GM12878 (cell line): ENCODE data around the gene CREB5. TPM values are rescaled to one million over a fixed set of nuclear protein-coding genes. Genes with fewer than 3 reads are reported as not detected.

ENCODE experiments used
- BCL11A ChIP-seq: IDR thresholded peaks from 2 replicates; pipeline ENCODE4 v1.6.1; 2011; ENCODE audit warnings: low read depth, low read length
- BMI1 ChIP-seq: fragments of 450-650 bp; IDR thresholded peaks from 2 replicates; pipeline ENCODE4 v1.6.1; 2016; ENCODE audit warnings: mild to moderate bottlenecking, moderate library complexity, borderline replicate concordance
- CHD1 ChIP-seq: IDR thresholded peaks from 2 replicates; pipeline ENCODE4 v1.6.1; 2012; ENCODE audit warnings: low read depth, low read length, improper control_type of control experiment
- CREB1 ChIP-seq: IDR thresholded peaks from 2 replicates; pipeline ENCODE4 v1.6.1; 2012; ENCODE audit warnings: low read depth, mild to moderate bottlenecking, inconsistent platforms
- DPF2 ChIP-seq: fragments of 450-650 bp; IDR thresholded peaks from 2 replicates; pipeline ENCODE4 v1.6.1; 2017; ENCODE audit warnings: mild to moderate bottlenecking
- ETV6 ChIP-seq, 2 experiments: fragments of 450-650 bp in 1 of 2; IDR thresholded peaks in 1 of 2; conservative IDR thresholded peaks in 1 of 2; 2 replicates each; pipeline ENCODE4 v1.6.1; 2014; ENCODE audit warnings: antibody characterized with exemption in 1 of 2, borderline replicate concordance in 1 of 2, low read depth in 1 of 2, mild to moderate bottlenecking in 1 of 2, moderate library complexity in 1 of 2
- EZH2 ChIP-seq: IDR thresholded peaks from 2 replicates; pipeline ENCODE4 v1.6.1; 2012; ENCODE audit warnings: low read depth, mild to moderate bottlenecking, control low read depth, inconsistent platforms, low read length, borderline replicate concordance; ENCODE audit not compliant: control insufficient read depth
- FOXM1 ChIP-seq: IDR thresholded peaks from 2 replicates; pipeline ENCODE4 v1.6.1; 2012; ENCODE audit warnings: low read depth, mild to moderate bottlenecking, inconsistent platforms, low read length, moderate library complexity
- HDAC2 ChIP-seq: fragments of 200-600 bp; sonication (generic); IDR thresholded peaks from 2 replicates; pipeline ENCODE4 v1.6.1; 2017
- IKZF1 ChIP-seq: fragments of 450-650 bp; conservative IDR thresholded peaks from 2 replicates; pipeline ENCODE4 v1.6.1; 2017; ENCODE audit warnings: antibody characterized with exemption, mild to moderate bottlenecking
- MYB ChIP-seq: fragments of 150-350 bp; IDR thresholded peaks from 2 replicates; pipeline ENCODE4 v1.6.1; 2014; ENCODE audit warnings: mild to moderate bottlenecking, low read depth, low read length, borderline replicate concordance
- NBN ChIP-seq: fragments of 450-650 bp; IDR thresholded peaks from 2 replicates; pipeline ENCODE4 v1.6.1; 2016
- NFIC ChIP-seq: IDR thresholded peaks from 2 replicates; pipeline ENCODE4 v1.6.1; 2012; ENCODE audit warnings: low read depth, mild to moderate bottlenecking, inconsistent platforms, low read length, moderate library complexity
- RCOR1 ChIP-seq: conservative IDR thresholded peaks from 2 replicates; pipeline ENCODE4 v1.6.1; 2012; ENCODE audit warnings: low read depth, low read length, improper control_type of control experiment
- SMC3 ChIP-seq: IDR thresholded peaks from 2 replicates; pipeline ENCODE4 v1.6.1; 2011; ENCODE audit warnings: low read length, improper control_type of control experiment, borderline replicate concordance
- STAT1 ChIP-seq: fragments of 450-650 bp; conservative IDR thresholded peaks from 2 replicates; pipeline ENCODE4 v1.6.1; 2014; ENCODE audit warnings: antibody characterized with exemption, mild to moderate bottlenecking
- STAT3 ChIP-seq: IDR thresholded peaks from 2 replicates; pipeline ENCODE4 v1.6.1; 2011; ENCODE audit warnings: low read depth, low read length, improper control_type of control experiment
- TCF3 ChIP-seq: IDR thresholded peaks from 2 replicates; pipeline ENCODE4 v1.6.1; 2012; ENCODE audit warnings: low read depth, mild to moderate bottlenecking, low read length, borderline replicate concordance; ENCODE audit not compliant: insufficient read depth
- ZNF217 ChIP-seq: fragments of 450-650 bp; IDR thresholded peaks from 2 replicates; pipeline ENCODE4 v1.6.1; 2017; ENCODE audit warnings: antibody characterized with exemption, mild to moderate bottlenecking
- polyA plus RNA-seq, 11 experiments: library from polyadenylated mRNA; depleted of rRNA in 4 of 11; unstranded in 6 of 11; stranded (reverse) in 5 of 11; fragments of >200 nt; fragmentation: Nextera tagmentation in 4 of 11; fragmentation: Illumina TruSeq in 1 of 11; extraction: Ambion mirVana in 4 of 11; extraction: Trizol in 1 of 11; gene quantifications; 1 replicate in 1 of 11; 2 replicates in 10 of 11; pipeline versions ENCODE4 v1.2.1 to v1.2.3, GENCODE V29; 2011 to 2016; ENCODE audit warnings: inconsistent platforms in 2 of 11, missing spikeins in 2 of 11, low read depth in 1 of 11
- total RNA-seq, 4 experiments: library from RNA; depleted of rRNA in 3 of 4; stranded (reverse); fragments of >200 nt in 3 of 4; fragmentation: Illumina TruSeq in 1 of 4; extraction: Trizol in 1 of 4; gene quantifications; 2 replicates each; pipeline versions ENCODE4 v1.2.1 to v1.2.3, GENCODE V29; 2013 to 2021
- TF ChIP-seq, protein P1 (sequence below): fragments of 450-650 bp; IDR thresholded peaks from 2 replicates; pipeline ENCODE4 v1.6.1; 2018; ENCODE audit warnings: mild to moderate bottlenecking, low read depth, moderate library complexity; ENCODE audit not compliant: partially characterized antibody
- TF ChIP-seq, protein P2 (sequence below): fragments of 450-650 bp; IDR thresholded peaks from 2 replicates; pipeline ENCODE4 v1.6.1; 2016; ENCODE audit warnings: mild to moderate bottlenecking
- TF ChIP-seq, protein P3 (sequence below): IDR thresholded peaks from 2 replicates; pipeline ENCODE4 v1.6.1; 2011; ENCODE audit warnings: low read depth, mild to moderate bottlenecking, low read length, moderate library complexity, borderline replicate concordance; ENCODE audit errors: extremely low read depth
- TF ChIP-seq, protein P4 (sequence below): IDR thresholded peaks from 2 replicates; pipeline ENCODE4 v1.6.1; 2012; ENCODE audit warnings: low read depth, low read length, improper control_type of control experiment
- TF ChIP-seq, protein P5 (sequence below): fragments of 450-650 bp; IDR thresholded peaks from 2 replicates; pipeline ENCODE4 v1.6.1; 2018; ENCODE audit warnings: borderline replicate concordance, mild to moderate bottlenecking; ENCODE audit not compliant: partially characterized antibody

Gene CREB5
- total and polyA plus RNA-seq, 10 of the 15 experiments (the other 5 are each of a cell fraction or from before 2014, with no cell fraction given): 12.9 to 74.1 (median 53.0) TPM

DNA sequence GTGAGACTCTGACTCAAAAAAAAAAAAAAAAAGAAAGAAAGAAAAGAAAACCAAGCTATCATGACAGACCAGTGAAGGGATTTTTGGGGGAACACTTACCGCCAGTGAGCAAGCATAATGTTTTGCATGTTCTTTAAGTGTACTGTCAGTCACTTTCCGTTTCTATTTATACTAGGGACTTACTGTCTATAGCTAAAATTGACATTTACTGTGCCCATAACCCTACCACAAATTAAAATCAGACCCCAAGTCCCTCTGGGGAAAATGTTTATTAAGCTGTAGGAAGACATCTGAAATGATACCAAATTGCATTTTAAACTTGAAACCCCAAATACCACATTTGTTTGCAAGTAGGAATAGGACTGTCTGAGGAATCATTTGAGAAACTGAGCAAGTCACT is 293.0 kb downstream of the CREB5 start (continued):
- TF ChIP-seq, protein P1, sequence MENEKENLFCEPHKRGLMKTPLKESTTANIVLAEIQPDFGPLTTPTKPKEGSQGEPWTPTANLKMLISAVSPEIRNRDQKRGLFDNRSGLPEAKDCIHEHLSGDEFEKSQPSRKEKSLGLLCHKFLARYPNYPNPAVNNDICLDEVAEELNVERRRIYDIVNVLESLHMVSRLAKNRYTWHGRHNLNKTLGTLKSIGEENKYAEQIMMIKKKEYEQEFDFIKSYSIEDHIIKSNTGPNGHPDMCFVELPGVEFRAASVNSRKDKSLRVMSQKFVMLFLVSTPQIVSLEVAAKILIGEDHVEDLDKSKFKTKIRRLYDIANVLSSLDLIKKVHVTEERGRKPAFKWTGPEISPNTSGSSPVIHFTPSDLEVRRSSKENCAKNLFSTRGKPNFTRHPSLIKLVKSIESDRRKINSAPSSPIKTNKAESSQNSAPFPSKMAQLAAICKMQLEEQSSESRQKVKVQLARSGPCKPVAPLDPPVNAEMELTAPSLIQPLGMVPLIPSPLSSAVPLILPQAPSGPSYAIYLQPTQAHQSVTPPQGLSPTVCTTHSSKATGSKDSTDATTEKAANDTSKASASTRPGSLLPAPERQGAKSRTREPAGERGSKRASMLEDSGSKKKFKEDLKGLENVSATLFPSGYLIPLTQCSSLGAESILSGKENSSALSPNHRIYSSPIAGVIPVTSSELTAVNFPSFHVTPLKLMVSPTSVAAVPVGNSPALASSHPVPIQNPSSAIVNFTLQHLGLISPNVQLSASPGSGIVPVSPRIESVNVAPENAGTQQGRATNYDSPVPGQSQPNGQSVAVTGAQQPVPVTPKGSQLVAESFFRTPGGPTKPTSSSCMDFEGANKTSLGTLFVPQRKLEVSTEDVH: no peak
- no peak for TF ChIP-seq TCF3
- no peak for TF ChIP-seq STAT1
- 0 out of 2 replicates have a peak, but pooled peaks have one; percentile 26 for TF ChIP-seq FOXM1
- no peak for TF ChIP-seq STAT3
- TF ChIP-seq, protein P2, sequence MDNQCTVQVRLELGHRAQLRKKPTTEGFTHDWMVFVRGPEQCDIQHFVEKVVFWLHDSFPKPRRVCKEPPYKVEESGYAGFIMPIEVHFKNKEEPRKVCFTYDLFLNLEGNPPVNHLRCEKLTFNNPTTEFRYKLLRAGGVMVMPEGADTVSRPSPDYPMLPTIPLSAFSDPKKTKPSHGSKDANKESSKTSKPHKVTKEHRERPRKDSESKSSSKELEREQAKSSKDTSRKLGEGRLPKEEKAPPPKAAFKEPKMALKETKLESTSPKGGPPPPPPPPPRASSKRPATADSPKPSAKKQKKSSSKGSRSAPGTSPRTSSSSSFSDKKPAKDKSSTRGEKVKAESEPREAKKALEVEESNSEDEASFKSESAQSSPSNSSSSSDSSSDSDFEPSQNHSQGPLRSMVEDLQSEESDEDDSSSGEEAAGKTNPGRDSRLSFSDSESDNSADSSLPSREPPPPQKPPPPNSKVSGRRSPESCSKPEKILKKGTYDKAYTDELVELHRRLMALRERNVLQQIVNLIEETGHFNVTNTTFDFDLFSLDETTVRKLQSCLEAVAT: peak; percentile 69
- TF ChIP-seq NFIC: peak; percentile 65; the same call in 1 of the 2 replicates
- no peak for TF ChIP-seq HDAC2
- peak; percentile 57; the same call in 1 of the 2 replicates for TF ChIP-seq NBN
- TF ChIP-seq, protein P3, sequence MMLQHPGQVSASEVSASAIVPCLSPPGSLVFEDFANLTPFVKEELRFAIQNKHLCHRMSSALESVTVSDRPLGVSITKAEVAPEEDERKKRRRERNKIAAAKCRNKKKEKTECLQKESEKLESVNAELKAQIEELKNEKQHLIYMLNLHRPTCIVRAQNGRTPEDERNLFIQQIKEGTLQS: no peak
- no peak for TF ChIP-seq CHD1
- peak; percentile 48; the same call in 1 of the 2 replicates for TF ChIP-seq ZNF217
- no peak for TF ChIP-seq SMC3
- TF ChIP-seq, protein P4, sequence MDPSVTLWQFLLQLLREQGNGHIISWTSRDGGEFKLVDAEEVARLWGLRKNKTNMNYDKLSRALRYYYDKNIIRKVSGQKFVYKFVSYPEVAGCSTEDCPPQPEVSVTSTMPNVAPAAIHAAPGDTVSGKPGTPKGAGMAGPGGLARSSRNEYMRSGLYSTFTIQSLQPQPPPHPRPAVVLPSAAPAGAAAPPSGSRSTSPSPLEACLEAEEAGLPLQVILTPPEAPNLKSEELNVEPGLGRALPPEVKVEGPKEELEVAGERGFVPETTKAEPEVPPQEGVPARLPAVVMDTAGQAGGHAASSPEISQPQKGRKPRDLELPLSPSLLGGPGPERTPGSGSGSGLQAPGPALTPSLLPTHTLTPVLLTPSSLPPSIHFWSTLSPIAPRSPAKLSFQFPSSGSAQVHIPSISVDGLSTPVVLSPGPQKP: no peak
- peak; percentile 50; the same call in 1 of the 2 replicates for TF ChIP-seq BCL11A
- TF ChIP-seq DPF2: 0 out of 2 replicates have a peak, but pooled peaks have one; percentile 40
- TF ChIP-seq RCOR1: no peak
- TF ChIP-seq EZH2: no peak
- TF ChIP-seq MYB: no peak
- TF ChIP-seq CREB1: peak; percentile 25; the same call in 1 of the 2 replicates
- TF ChIP-seq, protein P5, sequence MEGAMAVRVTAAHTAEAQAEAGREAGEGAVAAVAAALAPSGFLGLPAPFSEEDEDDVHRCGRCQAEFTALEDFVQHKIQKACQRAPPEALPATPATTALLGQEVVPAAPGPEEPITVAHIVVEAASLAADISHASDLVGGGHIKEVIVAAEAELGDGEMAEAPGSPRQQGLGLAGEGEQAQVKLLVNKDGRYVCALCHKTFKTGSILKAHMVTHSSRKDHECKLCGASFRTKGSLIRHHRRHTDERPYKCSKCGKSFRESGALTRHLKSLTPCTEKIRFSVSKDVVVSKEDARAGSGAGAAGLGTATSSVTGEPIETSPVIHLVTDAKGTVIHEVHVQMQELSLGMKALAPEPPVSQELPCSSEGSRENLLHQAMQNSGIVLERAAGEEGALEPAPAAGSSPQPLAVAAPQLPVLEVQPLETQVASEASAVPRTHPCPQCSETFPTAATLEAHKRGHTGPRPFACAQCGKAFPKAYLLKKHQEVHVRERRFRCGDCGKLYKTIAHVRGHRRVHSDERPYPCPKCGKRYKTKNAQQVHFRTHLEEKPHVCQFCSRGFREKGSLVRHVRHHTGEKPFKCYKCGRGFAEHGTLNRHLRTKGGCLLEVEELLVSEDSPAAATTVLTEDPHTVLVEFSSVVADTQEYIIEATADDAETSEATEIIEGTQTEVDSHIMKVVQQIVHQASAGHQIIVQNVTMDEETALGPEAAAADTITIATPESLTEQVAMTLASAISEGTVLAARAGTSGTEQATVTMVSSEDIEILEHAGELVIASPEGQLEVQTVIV: no peak
- TF ChIP-seq BMI1: no peak
- no peak for TF ChIP-seq ETV6 (conservative IDR thresholded peaks at IDR 0.05 in 1 of 2, IDR thresholded peaks at IDR 0.05 in 1 of 2; ENCODE audit: borderline replicate concordance in 1 of 2, low read depth in 1 of 2)
- TF ChIP-seq IKZF1: peak; percentile 33; the same call in 1 of the 2 replicates
